GM19372 (cell line): Measurements from ENCODE around the gene NATD1.

Experiments
- ATAC-seq: cut with Tn5 transposase; IDR thresholded peaks from one replicate; pipeline ENCODE4 v1.9.1; 2021; ENCODE audit warnings: mild to moderate bottlenecking, low read depth, moderate library complexity; ENCODE audit not compliant: unreplicated experiment

Gene NATD1

GRCh38 chr17:21277332-21277731 is 24.1 kb upstream of the NATD1 start:
- no peak for ATAC-seq

GRCh38 chr17:21276264-21276588 is 23.0 kb upstream of the NATD1 start:
- ATAC-seq, result no peak

- peak; percentile 88 for ATAC-seq
Measured at GRCh38 chr17:21275579-21276263, 22.5 kb upstream of the NATD1 start.

- no peak for ATAC-seq
Measured at GRCh38 chr17:21275047-21275578, 21.9 kb upstream of the NATD1 start.

GRCh38 chr17:21272881-21273792 is 19.9 kb upstream of the NATD1 start:
- no peak for ATAC-seq

GRCh38 chr17:21272250-21272649 is 19.0 kb upstream of the NATD1 start:
- ATAC-seq, result no peak

- no peak for ATAC-seq
Measured at GRCh38 chr17:21271454-21272183, 18.4 kb upstream of the NATD1 start.

- ATAC-seq, result no peak
Measured at GRCh38 chr17:21269394-21269793, 16.2 kb upstream of the NATD1 start.

GRCh38 chr17:21268596-21269188 is 15.5 kb upstream of the NATD1 start:
- ATAC-seq, result no peak

- no peak for ATAC-seq
Measured at GRCh38 chr17:21263376-21263775, 10.2 kb upstream of the NATD1 start.

GRCh38 chr17:21262259-21262993 is 9.2 kb upstream of the NATD1 start:
- ATAC-seq, result no peak

- ATAC-seq, result no peak
Measured at GRCh38 chr17:21258593-21258992, 5.4 kb upstream of the NATD1 start.

- no peak for ATAC-seq
Measured at GRCh38 chr17:21253646-21254441, 634 bp upstream of the NATD1 start.

GRCh38 chr17:21252289-21252795 is 868 bp downstream of the NATD1 start:
- ATAC-seq, result no peak

GRCh38 chr17:21251337-21252010 is 1.7 kb downstream of the NATD1 start:
- no peak for ATAC-seq

- no peak for ATAC-seq
Measured at GRCh38 chr17:21250854-21251253, 2.4 kb downstream of the NATD1 start.

GRCh38 chr17:21249920-21250703 is 3.1 kb downstream of the NATD1 start:
- ATAC-seq, result no peak
